Uterus (tissue), 2 donors: Measurements from ENCODE around the gene ZNF423.

Experiments
- POLR2A ChIP-seq, 2 donors: fragments of 450-650 bp; IDR thresholded peaks; one replicate each; pipeline ENCODE4 v1.6.1; 2016; ENCODE audit warnings: antibody characterized with exemption in 2 of 2, mild to moderate bottlenecking in 1 of 2, moderate library complexity in 1 of 2
- TF ChIP-seq, protein P1 (sequence below), 4 experiments: fragments of 200-600 bp in 2 of 4; fragments of 450-650 bp in 2 of 4; sonication (generic) in 2 of 4; IDR thresholded peaks; one replicate each; pipeline ENCODE4 v1.5.1; 2016 to 2019; ENCODE audit warnings: antibody characterized with exemption in 4 of 4, mild to moderate bottlenecking in 2 of 4, moderate library complexity in 1 of 4

GRCh38 chr16:49649013-49649765 lies 206.7 kb downstream of the ZNF423 start:
- TF ChIP-seq, protein P1, sequence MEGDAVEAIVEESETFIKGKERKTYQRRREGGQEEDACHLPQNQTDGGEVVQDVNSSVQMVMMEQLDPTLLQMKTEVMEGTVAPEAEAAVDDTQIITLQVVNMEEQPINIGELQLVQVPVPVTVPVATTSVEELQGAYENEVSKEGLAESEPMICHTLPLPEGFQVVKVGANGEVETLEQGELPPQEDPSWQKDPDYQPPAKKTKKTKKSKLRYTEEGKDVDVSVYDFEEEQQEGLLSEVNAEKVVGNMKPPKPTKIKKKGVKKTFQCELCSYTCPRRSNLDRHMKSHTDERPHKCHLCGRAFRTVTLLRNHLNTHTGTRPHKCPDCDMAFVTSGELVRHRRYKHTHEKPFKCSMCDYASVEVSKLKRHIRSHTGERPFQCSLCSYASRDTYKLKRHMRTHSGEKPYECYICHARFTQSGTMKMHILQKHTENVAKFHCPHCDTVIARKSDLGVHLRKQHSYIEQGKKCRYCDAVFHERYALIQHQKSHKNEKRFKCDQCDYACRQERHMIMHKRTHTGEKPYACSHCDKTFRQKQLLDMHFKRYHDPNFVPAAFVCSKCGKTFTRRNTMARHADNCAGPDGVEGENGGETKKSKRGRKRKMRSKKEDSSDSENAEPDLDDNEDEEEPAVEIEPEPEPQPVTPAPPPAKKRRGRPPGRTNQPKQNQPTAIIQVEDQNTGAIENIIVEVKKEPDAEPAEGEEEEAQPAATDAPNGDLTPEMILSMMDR (IDR thresholded peaks at IDR 0.05) = no peak
- TF ChIP-seq POLR2A (IDR thresholded peaks at IDR 0.05) = no peak
